IPS-20b (cell line): ENCODE measurements around the gene PRR9.

Experiments used
- H3K27ac ChIP-seq: one replicate; pipeline ENCODE4 v1.5.1; 2013; ENCODE audit warnings: low read length
- H3K27me3 ChIP-seq: 2 replicates; pipeline ENCODE4 v1.6.1; 2013; ENCODE audit warnings: mild to moderate bottlenecking, low read length, inconsistent platforms; ENCODE audit not compliant: insufficient read depth
- H3K36me3 ChIP-seq: 2 replicates; pipeline ENCODE4 v1.6.1; 2013; ENCODE audit warnings: low read depth, mild to moderate bottlenecking, inconsistent platforms, low read length, moderate library complexity; ENCODE audit not compliant: insufficient read depth
- H3K4me1 ChIP-seq: 2 replicates; pipeline ENCODE4 v1.6.1; 2013; ENCODE audit warnings: mild to moderate bottlenecking, control low read depth, inconsistent platforms, low read length, moderate library complexity; ENCODE audit not compliant: insufficient read depth
- H3K4me3 ChIP-seq: 2 replicates; pipeline ENCODE4 v1.5.1; 2013; ENCODE audit warnings: mild to moderate bottlenecking, low read length, inconsistent platforms
- H3K9ac ChIP-seq: 2 replicates; pipeline ENCODE4 v1.6.1; 2013; ENCODE audit warnings: low read depth, mild to moderate bottlenecking, inconsistent platforms, low read length, moderate library complexity
- H3K9me3 ChIP-seq: 2 replicates; pipeline ENCODE4 v1.6.1; 2013; ENCODE audit warnings: mild to moderate bottlenecking, low read depth, low read length, inconsistent platforms; ENCODE audit not compliant: insufficient read depth

The PRR9 gene

DNA sequence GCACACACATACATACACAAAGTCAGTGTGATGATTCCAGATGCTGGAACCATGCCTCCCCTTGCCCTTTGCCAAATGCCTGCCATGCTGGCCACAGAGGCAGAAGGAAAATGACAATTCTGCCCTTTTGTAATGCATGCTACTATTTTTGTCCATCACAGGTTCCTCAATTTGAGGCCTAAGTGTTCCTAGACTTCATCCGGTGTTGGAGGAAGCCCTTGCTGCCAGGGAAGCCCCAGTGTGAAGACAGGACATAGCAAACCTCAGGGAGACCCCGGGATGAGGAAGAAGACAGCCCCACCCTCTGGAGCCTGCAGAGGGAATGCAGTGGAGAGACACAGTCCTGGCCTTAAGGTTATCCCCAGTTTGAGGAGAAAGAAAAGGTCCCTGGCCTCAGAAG lies 14.4 kb downstream of the PRR9 start:
- no peaks in the 10 kb centered on the region for H3K36me3 ChIP-seq
- H3K9me3 ChIP-seq = no peaks in the 10 kb centered on the region
- H3K4me1 ChIP-seq = no peaks in the 10 kb centered on the region
- H3K27me3 ChIP-seq = no peaks in the 10 kb centered on the region; the same call in 1 of the 2 replicates
- H3K27ac ChIP-seq = no peak overlapping the region
- H3K9ac ChIP-seq = no peak overlapping the region
- no peak overlapping the region for H3K4me3 ChIP-seq

DNA sequence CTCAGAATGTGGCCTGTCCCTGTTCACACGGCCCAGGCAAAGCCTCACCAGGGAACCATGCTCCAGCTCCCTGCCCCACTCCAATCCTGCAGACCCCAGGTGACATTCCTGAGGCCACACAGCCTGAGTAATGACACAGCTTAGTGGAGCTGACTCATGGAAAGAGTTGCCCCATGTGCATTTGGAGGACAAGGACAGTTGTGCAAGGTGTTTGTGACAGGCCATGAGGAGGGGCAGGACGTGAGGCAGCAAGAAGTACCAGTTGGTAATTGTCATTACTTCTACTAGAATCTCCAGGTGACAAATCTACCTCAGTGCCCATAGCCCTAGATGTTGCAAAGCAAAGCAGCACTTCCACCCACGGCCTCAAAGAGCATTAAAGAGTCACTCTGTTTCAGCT lies 15.2 kb downstream of the PRR9 start:
- Histone ChIP-seq H3K9me3 (no peaks in the 10 kb centered on the region), H3K27ac (no peak overlapping the region), H3K4me1 (no peaks in the 10 kb centered on the region), H3K27me3 (no peaks in the 10 kb centered on the region; the same call in 1 of the 2 replicates), H3K36me3 (no peaks in the 10 kb centered on the region), H3K9ac (no peak overlapping the region), H3K4me3 (no peak overlapping the region)

DNA sequence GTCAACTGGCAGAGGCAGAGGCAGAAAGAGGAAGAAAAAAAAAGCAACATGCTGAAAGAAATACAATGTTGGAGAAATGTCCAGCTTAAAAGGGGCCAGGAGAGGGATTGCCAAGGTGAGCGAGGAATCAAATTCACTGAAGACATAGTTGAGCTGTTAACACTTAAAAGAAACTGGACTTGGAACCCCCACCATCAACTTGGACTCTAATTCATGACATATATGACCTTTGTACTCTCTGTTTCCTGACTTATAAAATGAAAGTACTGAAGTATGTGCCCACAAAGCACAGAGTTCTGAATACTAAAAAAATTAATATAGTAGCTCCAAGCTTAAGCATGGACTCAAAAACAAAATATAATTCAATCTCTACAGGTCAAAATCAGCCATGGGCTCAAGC lies 16.1 kb downstream of the PRR9 start:
- Histone ChIP-seq H3K4me3 (no peak overlapping the region), H3K9ac (no peak overlapping the region), H3K4me1 (no peaks in the 10 kb centered on the region), H3K9me3 (no peaks in the 10 kb centered on the region), H3K27me3 (no peaks in the 10 kb centered on the region; the same call in 1 of the 2 replicates), H3K27ac (no peak overlapping the region), H3K36me3 (no peaks in the 10 kb centered on the region)

DNA sequence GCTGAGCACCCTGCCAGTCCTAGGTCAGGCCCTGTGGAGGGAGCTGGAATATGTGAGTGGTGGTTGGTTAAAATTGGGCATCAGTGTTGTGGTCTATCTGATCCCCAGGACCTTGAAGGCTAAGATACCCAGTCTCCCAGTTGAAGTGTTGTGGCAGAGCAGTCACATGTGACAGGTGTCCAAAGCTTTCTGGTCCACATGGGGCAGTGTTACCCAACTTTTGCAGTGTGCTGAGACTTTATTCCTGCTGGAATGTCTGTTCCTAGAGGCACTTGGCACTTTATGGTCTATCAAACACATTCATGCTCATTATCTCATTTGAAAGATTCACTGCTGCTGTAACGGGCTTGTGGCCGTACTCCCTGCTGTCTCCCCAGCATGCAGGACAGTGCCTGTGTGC lies 21.1 kb downstream of the PRR9 start:
- no peak overlapping the region for H3K4me3 ChIP-seq
- H3K9ac ChIP-seq = no peak overlapping the region
- H3K36me3 ChIP-seq = no peaks in the 10 kb centered on the region
- H3K27me3 ChIP-seq = no peaks in the 10 kb centered on the region
- no peak overlapping the region for H3K27ac ChIP-seq
- H3K9me3 ChIP-seq = no peaks in the 10 kb centered on the region
- H3K4me1 ChIP-seq = no peaks in the 10 kb centered on the region

DNA sequence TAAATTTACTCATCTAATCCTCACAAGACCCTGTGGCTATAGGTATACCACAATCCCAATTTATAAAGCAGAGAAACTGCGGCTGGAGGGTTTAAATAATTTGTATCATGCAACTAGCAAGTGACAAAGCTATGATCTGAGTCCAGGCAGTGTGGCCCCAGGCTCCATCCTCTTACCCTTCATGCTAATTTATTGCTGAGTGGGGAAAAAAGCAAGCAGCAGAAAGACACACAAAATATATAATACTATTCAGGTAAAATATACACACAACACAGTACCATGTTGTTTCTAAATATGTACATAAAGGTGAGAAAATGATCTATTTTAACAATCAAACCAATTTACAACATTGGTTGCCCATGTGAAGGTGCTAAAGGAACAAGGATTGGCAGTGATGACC lies 24.8 kb downstream of the PRR9 start:
- Histone ChIP-seq H3K27ac (no peak overlapping the region), H3K36me3 (no peaks in the 10 kb centered on the region), H3K9me3 (no peaks in the 10 kb centered on the region), H3K9ac (no peak overlapping the region), H3K4me3 (no peak overlapping the region), H3K4me1 (no peaks in the 10 kb centered on the region), H3K27me3 (no peaks in the 10 kb centered on the region)

DNA sequence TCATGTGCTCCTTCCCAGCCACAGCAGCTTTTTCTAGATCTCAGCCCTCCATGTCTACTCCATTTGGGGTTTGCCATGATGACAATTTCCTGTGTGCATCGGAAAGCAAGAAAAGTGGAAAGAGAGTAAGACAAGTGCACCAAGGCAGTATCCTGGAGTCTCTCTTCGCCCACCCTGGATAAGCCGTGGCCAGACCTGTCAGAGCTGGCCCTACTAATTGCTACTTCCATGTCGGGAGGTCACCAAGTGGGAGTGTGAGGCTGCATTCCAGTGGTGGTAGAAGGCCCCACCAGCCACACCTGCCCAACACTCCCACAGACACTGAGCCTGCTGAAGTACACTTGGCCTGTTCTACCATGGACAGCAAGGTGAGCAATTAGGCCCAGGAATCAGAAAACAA lies 28.1 kb downstream of the PRR9 start:
- Histone ChIP-seq H3K36me3 (no peaks in the 10 kb centered on the region), H3K4me1 (no peaks in the 10 kb centered on the region), H3K27me3 (no peaks in the 10 kb centered on the region), H3K27ac (no peak overlapping the region), H3K9me3 (no peaks in the 10 kb centered on the region), H3K9ac (no peak overlapping the region), H3K4me3 (no peak overlapping the region)

DNA sequence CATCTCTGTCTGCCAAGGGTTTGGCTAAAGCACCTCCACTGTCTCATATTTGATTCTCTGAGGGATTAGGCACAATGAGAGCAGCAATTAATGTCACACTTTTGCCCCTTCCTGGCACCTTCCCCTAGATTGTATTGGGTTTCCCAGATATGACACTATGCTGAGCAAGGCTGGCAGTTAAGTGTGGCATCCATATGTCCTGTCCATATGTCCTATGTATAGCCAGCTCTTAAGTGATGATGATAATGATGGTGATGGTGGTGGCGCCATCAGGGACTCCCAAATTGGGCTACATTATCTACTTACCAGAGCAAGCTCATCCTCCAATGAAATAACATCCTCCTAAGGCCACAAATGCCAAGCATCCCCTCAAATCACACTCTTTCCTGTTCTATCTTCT lies 28.6 kb downstream of the PRR9 start:
- Histone ChIP-seq H3K9me3 (no peaks in the 10 kb centered on the region), H3K9ac (no peak overlapping the region), H3K4me1 (no peaks in the 10 kb centered on the region), H3K27ac (no peak overlapping the region), H3K4me3 (no peak overlapping the region), H3K27me3 (no peaks in the 10 kb centered on the region), H3K36me3 (no peaks in the 10 kb centered on the region)

DNA sequence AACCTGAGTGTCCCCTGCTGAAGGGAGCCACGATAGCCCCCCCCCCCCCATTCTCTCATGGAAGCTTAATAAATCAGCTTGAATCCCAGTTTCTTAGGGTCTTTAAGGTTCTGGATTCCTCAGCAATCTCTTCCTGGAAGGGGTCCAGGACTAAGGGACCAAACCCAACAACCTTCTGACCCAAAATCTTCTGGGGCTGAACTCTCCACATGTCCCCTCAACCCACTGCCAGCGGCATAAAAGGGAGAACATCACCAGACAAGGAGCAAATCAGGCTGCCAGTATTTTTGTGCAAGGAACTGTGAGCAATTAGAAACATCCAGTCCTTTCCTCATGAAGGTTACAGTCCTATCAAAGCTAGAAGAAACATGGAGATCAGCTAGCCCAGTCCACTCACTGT lies 29.4 kb downstream of the PRR9 start:
- Histone ChIP-seq H3K4me3 (no peak overlapping the region), H3K27ac (no peak overlapping the region), H3K36me3 (no peaks in the 10 kb centered on the region), H3K9me3 (no peaks in the 10 kb centered on the region), H3K4me1 (no peaks in the 10 kb centered on the region), H3K27me3 (no peaks in the 10 kb centered on the region), H3K9ac (no peak overlapping the region)

DNA sequence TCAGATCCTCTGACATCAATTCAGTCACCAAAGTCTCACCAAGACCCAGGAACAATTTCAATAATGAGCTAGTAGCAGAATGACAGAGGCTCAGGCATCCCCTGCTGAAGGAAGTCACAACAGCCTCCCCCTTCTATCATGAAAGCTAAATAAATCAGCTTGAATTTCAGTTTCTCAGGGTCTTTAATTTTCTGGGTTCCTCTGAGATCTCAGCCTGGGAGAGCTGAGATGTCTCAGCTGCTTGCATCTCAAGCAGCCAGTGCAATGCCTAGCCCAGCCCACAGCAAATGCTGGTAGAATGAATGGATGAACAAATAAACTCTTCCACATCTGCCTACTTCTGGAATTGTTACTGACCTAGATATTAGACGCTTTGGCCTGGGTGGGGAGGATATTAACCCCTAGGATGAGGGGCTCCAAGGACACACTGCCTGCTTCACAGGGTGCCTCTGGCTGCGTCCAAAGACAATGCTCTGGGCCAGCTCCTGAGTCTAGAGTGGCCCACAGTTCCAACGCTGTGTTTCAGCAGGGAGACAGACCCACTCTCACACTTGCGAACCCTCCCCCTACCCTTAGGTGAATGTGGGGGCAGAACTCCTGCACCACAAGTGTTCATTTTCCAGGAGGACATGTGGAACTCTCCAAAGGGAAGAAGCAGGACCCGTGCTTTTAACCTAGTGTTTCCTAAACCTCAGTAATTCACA lies 30.9 kb downstream of the PRR9 start:
- Histone ChIP-seq H3K4me1 (no peaks in the 10 kb centered on the region), H3K27me3 (no peaks in the 10 kb centered on the region), H3K4me3 (no peak overlapping the region), H3K27ac (no peak overlapping the region), H3K36me3 (no peaks in the 10 kb centered on the region), H3K9ac (no peak overlapping the region), H3K9me3 (no peaks in the 10 kb centered on the region)

DNA sequence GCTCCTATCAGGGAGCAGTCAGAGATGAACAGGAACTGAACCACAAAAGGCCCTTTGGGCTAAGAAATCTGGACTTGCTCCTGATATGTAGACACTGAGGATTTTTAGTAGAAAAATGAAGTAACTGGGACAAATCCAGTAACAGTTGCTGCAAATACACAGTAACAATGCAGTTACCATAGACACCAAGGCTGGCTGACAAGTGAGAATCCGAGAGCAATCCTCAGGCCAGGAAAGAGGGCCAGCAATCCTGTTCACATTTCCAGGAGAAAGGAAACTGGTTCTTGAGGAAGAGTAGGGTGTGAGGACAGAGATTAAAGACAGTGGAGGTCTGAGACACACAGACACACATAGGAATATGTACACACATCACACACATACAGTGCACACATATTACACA lies 32.8 kb downstream of the PRR9 start:
- Histone ChIP-seq H3K27ac (no peak overlapping the region), H3K4me1 (no peaks in the 10 kb centered on the region), H3K9ac (no peak overlapping the region), H3K36me3 (no peaks in the 10 kb centered on the region), H3K9me3 (no peaks in the 10 kb centered on the region), H3K27me3 (no peaks in the 10 kb centered on the region; the same call in 1 of the 2 replicates), H3K4me3 (no peak overlapping the region)

DNA sequence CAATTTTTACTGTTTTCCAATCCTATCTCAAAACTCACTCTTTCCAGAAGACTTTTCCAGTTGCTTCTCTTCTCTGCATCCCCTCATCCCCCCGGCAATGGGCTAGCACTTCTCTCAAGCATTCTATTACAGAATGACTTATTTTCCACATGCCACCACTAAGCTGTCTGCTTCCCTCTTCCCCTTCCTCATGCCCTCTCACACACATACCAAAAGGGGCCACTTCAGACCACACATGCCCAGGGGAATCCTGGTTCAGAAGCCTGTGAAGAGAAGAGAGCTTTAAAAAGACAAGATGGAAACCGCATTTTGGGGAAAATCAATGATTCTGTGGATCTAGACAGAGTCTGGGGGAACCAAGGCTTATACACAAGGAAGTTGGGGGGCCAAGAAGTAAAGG lies 33.7 kb downstream of the PRR9 start:
- no peaks in the 10 kb centered on the region for H3K9me3 ChIP-seq
- H3K4me3 ChIP-seq = no peak overlapping the region
- H3K9ac ChIP-seq = no peak overlapping the region
- no peaks in the 10 kb centered on the region for H3K4me1 ChIP-seq
- no peak overlapping the region for H3K27ac ChIP-seq
- H3K36me3 ChIP-seq = no peaks in the 10 kb centered on the region
- no peaks in the 10 kb centered on the region; the same call in 1 of the 2 replicates for H3K27me3 ChIP-seq

DNA sequence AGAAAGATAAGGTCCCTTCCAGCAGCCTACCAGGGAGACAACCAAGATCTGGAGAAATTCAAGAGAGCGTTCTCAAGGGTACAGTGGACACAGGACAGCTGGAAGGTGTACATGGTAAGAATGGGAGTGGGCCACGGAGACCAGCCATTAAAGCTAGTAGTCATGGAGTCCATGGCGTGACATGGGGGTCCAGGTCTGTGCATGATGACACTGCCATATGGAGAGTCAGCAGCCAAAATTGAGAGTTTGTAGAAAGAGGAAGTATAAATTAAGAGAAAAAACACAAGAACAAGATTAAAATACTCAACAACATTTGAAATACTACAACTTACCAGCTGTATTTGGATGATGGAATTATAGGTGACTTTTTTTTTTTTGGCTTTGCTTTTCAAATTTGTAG lies 34.2 kb downstream of the PRR9 start:
- H3K4me1 ChIP-seq = no peaks in the 10 kb centered on the region
- no peak overlapping the region for H3K9ac ChIP-seq
- H3K36me3 ChIP-seq = no peaks in the 10 kb centered on the region
- no peak overlapping the region for H3K27ac ChIP-seq
- no peaks in the 10 kb centered on the region for H3K9me3 ChIP-seq
- no peak overlapping the region for H3K4me3 ChIP-seq
- H3K27me3 ChIP-seq = no peaks in the 10 kb centered on the region; the same call in 1 of the 2 replicates
